HFFc6 (cell line): ENCODE measurements around the gene GRM4. TPM values are rescaled to one million over a fixed set of nuclear protein-coding genes. Genes with fewer than 3 reads are reported as not detected.

ENCODE experiments used
- DNase-seq: peaks from one replicate; pipeline ENCODE4 v3.0.0-alpha.2; 2018
- H3K27ac Mint-ChIP-seq: 2 replicates; pipeline ENCODE4 v1.8.0; 2020; ENCODE audit warnings: mild to moderate bottlenecking, mixed read lengths
- H3K27me3 Mint-ChIP-seq: 2 replicates; pipeline ENCODE4 v1.8.0; 2021; ENCODE audit warnings: mild to moderate bottlenecking, moderate library complexity, mixed read lengths; ENCODE audit not compliant: insufficient read depth
- H3K36me3 Mint-ChIP-seq: 2 replicates; pipeline ENCODE4 v1.8.0; 2021; ENCODE audit warnings: low read depth, mixed read lengths
- H3K4me1 Mint-ChIP-seq: 2 replicates; pipeline ENCODE4 v1.8.0; 2020; ENCODE audit warnings: low read depth, mixed read lengths
- H3K4me3 Mint-ChIP-seq: 2 replicates; pipeline ENCODE4 v1.8.0; 2020; ENCODE audit warnings: mild to moderate bottlenecking, moderate library complexity, mixed read lengths
- H3K9me3 Mint-ChIP-seq: 2 replicates; pipeline ENCODE4 v1.8.0; 2020; ENCODE audit warnings: mild to moderate bottlenecking, mixed read lengths
- CTCF ChIP-seq: fragments of 200-600 bp; sonication (generic); IDR thresholded peaks from 2 replicates; pipeline ENCODE4 v1.5.0; 2021; ENCODE audit warnings: antibody characterized with exemption, mild to moderate bottlenecking
- total RNA-seq, 6 experiments: library from RNA; stranded (reverse); fragmentation: NEBNext Ultra II Directional; extraction: Animal tissue kit (Norgen Biotek cat#: 25700); gene quantifications; 2 replicates in 1 of 6; 3 replicates in 5 of 6; pipeline ENCODE4 v1.2.3, GENCODE V29; 2021

GRM4 gene
- total RNA-seq, 6 experiments from 2014 or later: 0.12 to 0.14 TPM; not detected in 4

DNA sequence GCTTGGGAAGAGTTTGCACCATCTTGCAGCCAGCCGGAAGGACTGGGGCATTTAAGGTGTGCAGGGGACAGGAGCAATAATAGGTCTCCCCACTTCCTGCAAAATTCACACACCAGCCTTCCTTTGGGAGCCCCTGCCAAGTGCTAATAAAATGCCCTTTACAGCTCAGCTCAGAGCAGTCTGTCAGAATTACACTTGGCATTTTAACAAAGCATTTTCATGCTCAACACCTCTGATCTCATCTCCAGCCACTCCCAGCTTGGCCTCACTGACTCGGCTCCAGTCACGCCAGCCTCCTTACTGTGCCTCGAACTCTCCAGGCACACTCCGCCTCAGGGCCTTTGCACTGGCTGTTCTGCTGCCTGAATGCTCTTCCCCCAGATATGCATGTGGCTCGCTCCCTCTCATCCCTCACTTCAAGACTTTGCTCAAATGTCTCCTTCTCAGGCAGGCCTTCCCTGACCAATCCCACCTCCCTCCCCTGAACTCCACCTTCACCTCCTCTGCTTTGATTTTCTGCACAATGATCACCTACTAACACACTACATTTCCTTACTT is 43.7 kb downstream of the GRM4 start:
- no peak overlapping the region for H3K27ac Mint-ChIP-seq
- H3K36me3 Mint-ChIP-seq: no peaks in the 10 kb centered on the region
- H3K27me3 Mint-ChIP-seq: peaks cover 60% of the 10 kb centered on the region

DNA sequence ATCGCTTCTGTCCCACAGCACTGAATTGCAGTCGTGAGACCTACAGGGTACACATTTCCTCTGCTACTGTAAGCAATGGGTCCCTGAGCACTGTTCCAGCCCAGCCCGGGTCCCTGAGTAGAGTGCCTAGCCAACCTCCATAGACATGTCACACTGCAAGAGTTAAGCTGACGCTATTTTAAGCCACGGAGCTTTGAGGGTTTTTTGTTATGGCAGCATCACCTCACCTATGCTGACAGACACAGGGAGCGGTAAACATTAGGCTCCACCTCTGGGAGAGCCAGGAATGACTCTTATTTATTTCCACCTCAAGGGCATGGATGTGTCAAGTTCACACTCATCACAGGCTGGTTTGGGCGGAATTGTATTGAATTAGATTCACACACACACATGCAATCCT is 45.1 kb downstream of the GRM4 start:
- no peak overlapping the region for H3K27ac Mint-ChIP-seq
- H3K36me3 Mint-ChIP-seq: no peaks in the 10 kb centered on the region
- no peak overlapping the region for H3K4me3 Mint-ChIP-seq
- H3K4me1 Mint-ChIP-seq: no peaks in the 10 kb centered on the region
- no peak for DNase-seq
- no peaks in the 10 kb centered on the region for H3K9me3 Mint-ChIP-seq
- H3K27me3 Mint-ChIP-seq: peaks cover 57% of the 10 kb centered on the region
- no peak for TF ChIP-seq CTCF

More for the DNA sequence above, 43.7 kb downstream of the GRM4 start:
- no peak for DNase-seq
- no peak overlapping the region for H3K4me3 Mint-ChIP-seq
- H3K9me3 Mint-ChIP-seq: no peaks in the 10 kb centered on the region
- TF ChIP-seq CTCF: no peak
- H3K4me1 Mint-ChIP-seq: no peaks in the 10 kb centered on the region

DNA sequence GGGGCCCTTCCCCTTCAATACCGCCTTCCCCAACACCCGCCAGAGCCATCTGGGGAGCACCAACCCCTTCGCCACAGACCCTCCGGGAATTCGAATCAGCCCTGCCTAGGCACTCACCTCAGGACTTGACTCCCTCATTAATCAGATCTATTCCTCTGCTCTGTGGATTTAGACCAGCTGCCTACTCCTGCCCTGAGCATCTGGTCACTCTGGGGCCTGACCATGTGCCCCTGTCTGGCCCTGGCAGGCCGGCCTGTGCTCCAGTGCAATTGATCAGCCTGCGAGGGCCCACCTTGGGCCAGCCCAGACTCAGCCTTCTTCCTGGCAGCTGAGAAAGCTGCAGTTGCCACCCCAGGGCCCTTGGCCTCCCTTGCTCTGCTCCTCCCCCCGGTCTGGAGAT is 46.0 kb downstream of the GRM4 start:
- DNase-seq: no peak
- no peak for TF ChIP-seq CTCF
- H3K36me3 Mint-ChIP-seq: no peaks in the 10 kb centered on the region
- no peaks in the 10 kb centered on the region for H3K4me1 Mint-ChIP-seq
- no peaks in the 10 kb centered on the region for H3K9me3 Mint-ChIP-seq
- H3K27me3 Mint-ChIP-seq: peaks cover 61% of the 10 kb centered on the region
- H3K4me3 Mint-ChIP-seq: no peak overlapping the region
- no peak overlapping the region for H3K27ac Mint-ChIP-seq

DNA sequence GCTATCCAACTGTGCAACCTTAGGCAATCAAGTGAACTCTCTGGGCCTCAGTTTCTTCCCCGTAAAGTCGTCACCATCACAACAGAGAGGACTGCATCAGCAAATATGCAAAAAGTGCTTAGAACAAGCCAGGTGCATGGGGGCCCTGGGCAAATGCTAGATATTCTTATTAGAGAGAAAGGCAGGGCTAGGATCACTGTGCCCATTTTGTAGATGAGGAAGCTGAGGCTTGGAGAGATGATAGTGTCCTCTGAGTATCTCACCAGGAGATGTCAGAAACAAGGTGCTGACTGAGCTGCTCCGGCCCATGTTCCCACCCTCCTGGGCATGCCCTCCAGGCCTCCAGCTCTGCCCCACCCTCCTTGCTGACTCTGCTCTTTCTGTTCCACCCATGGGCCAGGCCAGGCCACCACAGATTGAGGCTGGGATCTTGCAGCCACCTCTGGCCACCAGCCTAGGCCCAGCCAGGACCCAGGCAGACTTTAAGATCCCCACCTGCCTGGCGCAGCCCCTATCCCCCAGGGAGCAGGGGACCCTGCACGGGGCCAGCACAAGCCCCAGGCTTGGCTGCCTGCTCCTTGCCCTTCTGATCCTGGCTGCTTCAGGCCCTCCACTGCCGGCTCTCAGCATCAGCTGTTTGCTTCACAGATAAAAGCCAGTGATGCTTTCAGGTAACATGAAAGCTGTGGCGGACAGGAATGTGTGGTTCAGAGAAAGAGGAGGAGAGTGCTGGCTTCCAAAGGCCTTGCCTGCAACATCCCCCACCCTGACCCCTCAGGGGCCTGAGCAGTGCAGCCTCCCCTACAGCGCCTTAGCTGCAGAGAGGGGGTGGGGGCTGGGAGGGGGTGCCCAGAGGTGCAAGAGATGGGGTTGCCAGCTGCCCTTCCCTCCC is 47.6 kb downstream of the GRM4 start:
- no peaks in the 10 kb centered on the region for H3K36me3 Mint-ChIP-seq

GRCh38 chr6:34096814-34097213 is 49.1 kb downstream of the GRM4 start:
- no peak overlapping the region for H3K4me3 Mint-ChIP-seq
- DNase-seq: no peak
- H3K27me3 Mint-ChIP-seq: peaks cover 50% of the 10 kb centered on the region
- H3K36me3 Mint-ChIP-seq: no peaks in the 10 kb centered on the region
- H3K4me1 Mint-ChIP-seq: no peaks in the 10 kb centered on the region
- TF ChIP-seq CTCF: no peak
- no peaks in the 10 kb centered on the region for H3K9me3 Mint-ChIP-seq
- H3K27ac Mint-ChIP-seq: no peak overlapping the region

More for the DNA sequence above, 47.6 kb downstream of the GRM4 start:
- TF ChIP-seq CTCF: no peak
- H3K4me1 Mint-ChIP-seq: no peaks in the 10 kb centered on the region
- no peaks in the 10 kb centered on the region for H3K9me3 Mint-ChIP-seq
- no peak overlapping the region for H3K27ac Mint-ChIP-seq
- H3K4me3 Mint-ChIP-seq: no peak overlapping the region
- DNase-seq: no peak
- peaks cover 56% of the 10 kb centered on the region for H3K27me3 Mint-ChIP-seq
